G401 (cell line): ENCODE measurements around the gene CCDC60. TPM values are rescaled to one million over a fixed set of nuclear protein-coding genes. Genes with fewer than 3 reads are reported as not detected.

Source experiments
- DNase-seq: peaks from one replicate; pipeline ENCODE4 v3.0.0-alpha.2; 2015; ENCODE audit warnings: low spot score
- in situ Hi-C: cut with HindIII; loops from 2 replicates; pipeline ENCODE4 v1.10.0; 2016; ENCODE audit warnings: low sequenced_read_pairs, mixed read lengths
- total RNA-seq: library from RNA; depleted of rRNA; stranded (reverse); fragments of >200 nt; shearing (Covaris generic); gene quantifications from 2 replicates; pipeline ENCODE4 v1.2.3, GENCODE V29; 2014; rRNA removed

CCDC60 gene
- not detected in 2 replicates for total RNA-seq

- DNase-seq = no peak
- in situ Hi-C loops = no loop called here
Observed at GRCh38 chr12:119334430-119335170, at the start of gene CCDC60. CCDC60 (plus strand) TSS chr12:119334729; CDS start chr12:119335177, 448 bp downstream.

- DNase-seq = no peak
- in situ Hi-C loops = no loop called here
Observed at GRCh38 chr12:119288576-119288975, 46.0 kb upstream of the CCDC60 start.

- no peak for DNase-seq
- in situ Hi-C loops = no loop called here
Observed at GRCh38 chr12:119292893-119293630, 41.5 kb upstream of the CCDC60 start.

GRCh38 chr12:119294211-119294610 lies 40.3 kb upstream of the CCDC60 start:
- in situ Hi-C loops = no loop called here
- DNase-seq = no peak

GRCh38 chr12:119296535-119296934 lies 38.0 kb upstream of the CCDC60 start:
- in situ Hi-C loops = no loop called here
- DNase-seq = no peak

- DNase-seq = no peak
- in situ Hi-C loops = no loop called here
Observed at GRCh38 chr12:119299130-119299529, 35.4 kb upstream of the CCDC60 start.

- in situ Hi-C loops = no loop called here
- no peak for DNase-seq
Observed at GRCh38 chr12:119301379-119301778, 33.1 kb upstream of the CCDC60 start.

- no peak for DNase-seq
- in situ Hi-C loops = no loop called here
Observed at GRCh38 chr12:119302451-119303080, 32.0 kb upstream of the CCDC60 start.

- no peak for DNase-seq
- in situ Hi-C loops = no loop called here
Observed at GRCh38 chr12:119306593-119306992, 27.9 kb upstream of the CCDC60 start.

GRCh38 chr12:119307747-119308146 lies 26.8 kb upstream of the CCDC60 start:
- DNase-seq = no peak
- in situ Hi-C loops = no loop called here

GRCh38 chr12:119308708-119309456 lies 25.6 kb upstream of the CCDC60 start:
- in situ Hi-C loops = no loop called here
- DNase-seq = no peak

GRCh38 chr12:119311878-119312277 lies 22.7 kb upstream of the CCDC60 start:
- no peak for DNase-seq
- in situ Hi-C loops = no loop called here

- in situ Hi-C loops = no loop called here
- DNase-seq = no peak
Observed at GRCh38 chr12:119312904-119313303, 21.6 kb upstream of the CCDC60 start.

- no peak for DNase-seq
- in situ Hi-C loops = no loop called here
Observed at GRCh38 chr12:119314290-119314689, 20.2 kb upstream of the CCDC60 start.

GRCh38 chr12:119319638-119320037 lies 14.9 kb upstream of the CCDC60 start:
- DNase-seq = no peak
- in situ Hi-C loops = no loop called here

- in situ Hi-C loops = no loop called here
- no peak for DNase-seq
Observed at GRCh38 chr12:119320678-119321077, 13.9 kb upstream of the CCDC60 start.

GRCh38 chr12:119322301-119322723 lies 12.2 kb upstream of the CCDC60 start:
- DNase-seq = no peak
- in situ Hi-C loops = no loop called here

- in situ Hi-C loops = no loop called here
- no peak for DNase-seq
Observed at GRCh38 chr12:119325813-119326212, 8.7 kb upstream of the CCDC60 start.

- in situ Hi-C loops = no loop called here
- DNase-seq = no peak
Observed at GRCh38 chr12:119326341-119326740, 8.2 kb upstream of the CCDC60 start.
